IMR-90 (cell line): Measurements from ENCODE around the gene ERGIC1. TPM values are rescaled to one million over a fixed set of nuclear protein-coding genes. Genes with fewer than 3 reads are reported as not detected.

Source experiments
- ATAC-seq: fragments of 200-7000 bp; cut with Tn5 transposase; 2 replicates; pipeline ENCODE4 v1.9.1; 2020; ENCODE audit warnings: low read depth, mild to moderate bottlenecking, moderate library complexity
- BruUV-seq: library from RNA; stranded (reverse); fragments of 400-500 nt; replicated peaks from 2 replicates; lab custom pipeline; 2021; lab: Mats Ljungman, UMichigan
- CTCF ChIA-PET: fragments of 300-600 bp; formaldehyde crosslinking; extraction: SDS; loops from one replicate; lab custom pipeline; 2021; ENCODE audit warnings: antibody characterized with exemption; lab: Yijun Ruan, JAX
- POLR2A ChIA-PET: fragments of 300-600 bp; sonication (Branson Sonifier 250); formaldehyde crosslinking; loops from one replicate; lab custom pipeline; 2022; ENCODE audit warnings: antibody characterized with exemption; ENCODE audit not compliant: unreplicated experiment; lab: Charles Lee
- DNase-seq: peaks from one replicate; pipeline ENCODE4 v3.0.0; 2013
- H2AFZ ChIP-seq: replicated peaks from 2 replicates; pipeline ENCODE3; 2013; ENCODE audit warnings: low read length, mild to moderate bottlenecking; ENCODE audit not compliant: poor library complexity
- H2AK5ac ChIP-seq: 2 replicates; pipeline ENCODE4 v1.6.1; 2013; ENCODE audit warnings: low read depth, low read length, inconsistent platforms
- H2AK9ac ChIP-seq: replicated peaks from 2 replicates; pipeline ENCODE3; 2013; ENCODE audit warnings: mild to moderate bottlenecking, low read depth, low read length, moderate library complexity; ENCODE audit not compliant: poor library complexity
- H2BK120ac ChIP-seq: 2 replicates; pipeline ENCODE4 v1.6.1; 2013; ENCODE audit warnings: low read depth, low read length, inconsistent platforms
- H2BK15ac ChIP-seq: 3 replicates; pipeline ENCODE4 v1.6.1; 2013; ENCODE audit warnings: low read depth, low read length, inconsistent platforms
- H2BK20ac ChIP-seq: 2 replicates; pipeline ENCODE4 v1.6.1; 2013; ENCODE audit warnings: low read depth, mild to moderate bottlenecking, inconsistent platforms, low read length, moderate library complexity
- H2BK5ac ChIP-seq: 2 replicates; pipeline ENCODE4 v1.6.1; 2013; ENCODE audit warnings: mild to moderate bottlenecking, low read depth, low read length, inconsistent platforms; ENCODE audit not compliant: poor library complexity, severe bottlenecking
- H3K14ac ChIP-seq: replicated peaks from 2 replicates; pipeline ENCODE4 v1.6.1; 2013; ENCODE audit warnings: low read depth, low read length, inconsistent platforms
- H3K18ac ChIP-seq: 2 replicates; pipeline ENCODE4 v1.6.1; 2013; ENCODE audit warnings: low read depth, low read length, control low read depth
- H3K23ac ChIP-seq: 2 replicates; pipeline ENCODE4 v1.6.1; 2013; ENCODE audit warnings: low read depth, low read length, inconsistent platforms
- H3K27ac ChIP-seq: 2 replicates; pipeline ENCODE4 v1.5.1; 2013; ENCODE audit warnings: mild to moderate bottlenecking, control low read depth, low read length; ENCODE audit not compliant: insufficient read depth
- H3K27me3 ChIP-seq: 2 replicates; pipeline ENCODE4 v1.6.1; 2013; ENCODE audit warnings: low read length; ENCODE audit not compliant: control insufficient read depth, insufficient read depth
- H3K36me3 ChIP-seq: 2 replicates; pipeline ENCODE4 v1.6.1; 2013; ENCODE audit warnings: low read length, mixed read lengths; ENCODE audit not compliant: control insufficient read depth, insufficient read depth
- H3K4ac ChIP-seq: 2 replicates; pipeline ENCODE4 v1.6.1; 2013; ENCODE audit warnings: low read depth, low read length, inconsistent platforms
- H3K4me1 ChIP-seq: 2 replicates; pipeline ENCODE4 v1.6.1; 2013; ENCODE audit warnings: low read length, mixed read lengths; ENCODE audit not compliant: control insufficient read depth, insufficient read depth
- H3K4me2 ChIP-seq: 2 replicates; pipeline ENCODE4 v1.6.1; 2013; ENCODE audit warnings: low read depth, mild to moderate bottlenecking, control low read depth, low read length, moderate library complexity
- H3K4me3 ChIP-seq: 2 replicates; pipeline ENCODE4 v1.5.1; 2013; ENCODE audit warnings: low read depth, mild to moderate bottlenecking, control low read depth, low read length, moderate library complexity; ENCODE audit not compliant: insufficient read depth
- H3K56ac ChIP-seq: 2 replicates; pipeline ENCODE4 v1.6.1; 2013; ENCODE audit warnings: low read length, inconsistent platforms; ENCODE audit not compliant: insufficient read depth; ENCODE audit errors: extremely low read depth
- H3K79me1 ChIP-seq, 2 experiments: 2 replicates each; pipeline ENCODE4 v1.6.1; 2013; ENCODE audit warnings: low read length in 2 of 2, inconsistent platforms in 1 of 2, low read depth in 1 of 2
- H3K9ac ChIP-seq: 2 replicates; pipeline ENCODE4 v1.6.1; 2013; ENCODE audit warnings: low read depth, low read length, control low read depth
- H3K9me1 ChIP-seq: 2 replicates; pipeline ENCODE4 v1.6.1; 2013; ENCODE audit warnings: low read length, inconsistent platforms; ENCODE audit not compliant: insufficient read depth
- H3K9me3 ChIP-seq: 2 replicates; pipeline ENCODE4 v1.6.1; 2013; ENCODE audit warnings: low read length; ENCODE audit not compliant: control insufficient read depth, insufficient read depth
- H4K20me1 ChIP-seq: 2 replicates; pipeline ENCODE4 v1.6.1; 2013; ENCODE audit warnings: low read length, inconsistent platforms; ENCODE audit not compliant: insufficient read depth
- H4K5ac ChIP-seq: 2 replicates; pipeline ENCODE4 v1.6.1; 2013; ENCODE audit warnings: mild to moderate bottlenecking, low read depth, low read length, control low read depth
- H4K8ac ChIP-seq, 2 experiments: 2 replicates each; pipeline ENCODE4 v1.6.1; 2013; ENCODE audit warnings: low read depth in 2 of 2, low read length in 2 of 2, control low read depth in 1 of 2, inconsistent platforms in 1 of 2
- H4K91ac ChIP-seq: 2 replicates; pipeline ENCODE4 v1.6.1; 2013; ENCODE audit warnings: low read depth, low read length, inconsistent platforms; ENCODE audit not compliant: insufficient read depth
- BHLHE40 ChIP-seq: fragments of 150-350 bp; IDR thresholded peaks from 2 replicates; pipeline ENCODE4 v1.6.1; 2016; ENCODE audit warnings: mild to moderate bottlenecking, low read depth, low read length
- CEBPB ChIP-seq: IDR thresholded peaks from 2 replicates; pipeline ENCODE4 v1.6.1; 2012; ENCODE audit warnings: low read depth, low read length, improper control_type of control experiment
- CHD1 ChIP-seq: IDR thresholded peaks from 2 replicates; pipeline ENCODE4 v1.6.1; 2012; ENCODE audit warnings: low read depth, low read length, improper control_type of control experiment
- FOS ChIP-seq: fragments of 150-350 bp; IDR thresholded peaks from 2 replicates; pipeline ENCODE4 v1.6.1; 2016; ENCODE audit warnings: low read depth, low read length
- MAFK ChIP-seq: IDR thresholded peaks from 2 replicates; pipeline ENCODE4 v1.6.1; 2012; ENCODE audit warnings: low read depth, low read length, improper control_type of control experiment
- MAZ ChIP-seq: IDR thresholded peaks from 2 replicates; pipeline ENCODE4 v1.6.1; 2012; ENCODE audit warnings: low read depth, mild to moderate bottlenecking, low read length, improper control_type of control experiment, moderate library complexity, borderline replicate concordance
- MXI1 ChIP-seq: IDR thresholded peaks from 2 replicates; pipeline ENCODE4 v1.6.1; 2012; ENCODE audit warnings: low read depth, mild to moderate bottlenecking, low read length, moderate library complexity, borderline replicate concordance
- NFE2L2 ChIP-seq: fragments of 150-350 bp; IDR thresholded peaks from 2 replicates; pipeline ENCODE4 v1.6.1; 2016; ENCODE audit warnings: low read depth, mild to moderate bottlenecking, low read length
- POLR2A ChIP-seq: IDR thresholded peaks from 2 replicates; pipeline ENCODE4 v1.6.1; 2012; ENCODE audit warnings: mild to moderate bottlenecking, low read depth, low read length
- RAD21 ChIP-seq: IDR thresholded peaks from 2 replicates; pipeline ENCODE4 v1.6.1; 2012; ENCODE audit warnings: low read length, improper control_type of control experiment
- RCOR1 ChIP-seq: IDR thresholded peaks from 2 replicates; pipeline ENCODE4 v1.6.1; 2012; ENCODE audit warnings: mild to moderate bottlenecking, low read length, improper control_type of control experiment; ENCODE audit not compliant: insufficient replicate concordance
- RFX5 ChIP-seq: IDR thresholded peaks from 2 replicates; pipeline ENCODE4 v1.8.0; 2012; ENCODE audit warnings: low read depth, mild to moderate bottlenecking, low read length, moderate library complexity
- SMC3 ChIP-seq: fragments of 150-350 bp; IDR thresholded peaks from 2 replicates; pipeline ENCODE4 v1.6.1; 2016; ENCODE audit warnings: low read depth, mild to moderate bottlenecking, antibody characterized with exemption, low read length, moderate library complexity
- WGBS, 2 experiments: methylation state at CpG; one replicate each; pipeline versions ENCODE4 v1.1.5 to v1.1.7; 2013; ENCODE audit warnings: missing lambda C conversion rate in 2 of 2; ENCODE audit not compliant: insufficient read length in 1 of 2; ENCODE audit errors: extremely low coverage in 2 of 2; 5-methylcytosine and 5-hydroxymethylcytosine counted together
- dilution Hi-C: fragments of 300-500 bp; cut with HindIII; formaldehyde crosslinking; loops from one replicate; pipeline ENCODE4 v1.14.3; 2018; ENCODE audit warnings: low sequenced_read_pairs; ENCODE audit not compliant: unreplicated experiment
- in situ Hi-C: fragments of 300-500 bp; cut with MboI; formaldehyde crosslinking; loops from 3 replicates; pipeline ENCODE4 v1.14.3; 2019; ENCODE audit warnings: low sequenced_read_pairs, inconsistent platforms, mixed read lengths
- intact Hi-C: fragments of 100-400 bp; cut with micrococcal nuclease; formaldehyde crosslinking; loops from 2 replicates; pipeline ENCODE4 v1.10.0; 2022
- polyA plus RNA-seq, 3 experiments: library from polyadenylated mRNA; depleted of rRNA; stranded (reverse); fragments of >200 nt; gene quantifications; 2 replicates each; pipeline ENCODE4 v1.2.3, GENCODE V29; 2012; ENCODE audit warnings: low replicate concordance in 1 of 3
- total RNA-seq: library from RNA; depleted of rRNA; stranded (reverse); fragments of >200 nt; gene quantifications from 2 replicates; pipeline ENCODE4 v1.2.3, GENCODE V29; 2012
- TF ChIP-seq, protein P1 (sequence below): fragments of 150-350 bp; IDR thresholded peaks from 2 replicates; pipeline ENCODE4 v1.6.1; 2016; ENCODE audit warnings: low read depth, mild to moderate bottlenecking, low read length, moderate library complexity, borderline replicate concordance
- TF ChIP-seq, protein P2 (sequence below): conservative IDR thresholded peaks from 2 replicates; pipeline ENCODE4 v1.5.1; 2012; ENCODE audit warnings: mild to moderate bottlenecking, low read depth, low read length, improper control_type of control experiment
- TF ChIP-seq, protein P3 (sequence below): fragments of 150-350 bp; IDR thresholded peaks from 2 replicates; pipeline ENCODE4 v1.6.1; 2017; ENCODE audit warnings: mild to moderate bottlenecking, antibody characterized with exemption, low read length, low read depth

Gene ERGIC1
- total and polyA plus RNA-seq, 2 of the 4 experiments (the other 2 are of a cell fraction): 134 to 192 TPM

GRCh38 chr5:172944741-172945140, 110.7 kb downstream of the ERGIC1 start:
- H3K56ac ChIP-seq: 0 out of 2 replicates have a peak overlapping the region, but pooled peaks have one; percentile 30
- peak overlapping the region; percentile 87 for H2BK120ac ChIP-seq
- peak overlapping the region; percentile 94 for H4K91ac ChIP-seq
- peak overlapping the region; percentile 73; the same call in 1 of the 2 replicates for H3K23ac ChIP-seq
- H3K4me2 ChIP-seq: no peak overlapping the region
- ChIA-PET CTCF (no interaction called here), POLR2A (no interaction called here)
- H3K9me3 ChIP-seq: no peaks in the 10 kb centered on the region
- H4K20me1 ChIP-seq: no peaks in the 10 kb centered on the region
- H3K27me3 ChIP-seq: no peaks in the 10 kb centered on the region
- in situ Hi-C loops: loop anchor here (10.0 kb wide), 1 partner anchor 470 kb away; no protein-coding TSS in a partner anchor
- H3K14ac ChIP-seq: peak overlapping the region; percentile 70; the same call in 1 of the 2 replicates
- dilution Hi-C loops: no loop called here
- TF ChIP-seq, protein P1, sequence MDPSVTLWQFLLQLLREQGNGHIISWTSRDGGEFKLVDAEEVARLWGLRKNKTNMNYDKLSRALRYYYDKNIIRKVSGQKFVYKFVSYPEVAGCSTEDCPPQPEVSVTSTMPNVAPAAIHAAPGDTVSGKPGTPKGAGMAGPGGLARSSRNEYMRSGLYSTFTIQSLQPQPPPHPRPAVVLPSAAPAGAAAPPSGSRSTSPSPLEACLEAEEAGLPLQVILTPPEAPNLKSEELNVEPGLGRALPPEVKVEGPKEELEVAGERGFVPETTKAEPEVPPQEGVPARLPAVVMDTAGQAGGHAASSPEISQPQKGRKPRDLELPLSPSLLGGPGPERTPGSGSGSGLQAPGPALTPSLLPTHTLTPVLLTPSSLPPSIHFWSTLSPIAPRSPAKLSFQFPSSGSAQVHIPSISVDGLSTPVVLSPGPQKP: no peak
- TF ChIP-seq, protein P2, sequence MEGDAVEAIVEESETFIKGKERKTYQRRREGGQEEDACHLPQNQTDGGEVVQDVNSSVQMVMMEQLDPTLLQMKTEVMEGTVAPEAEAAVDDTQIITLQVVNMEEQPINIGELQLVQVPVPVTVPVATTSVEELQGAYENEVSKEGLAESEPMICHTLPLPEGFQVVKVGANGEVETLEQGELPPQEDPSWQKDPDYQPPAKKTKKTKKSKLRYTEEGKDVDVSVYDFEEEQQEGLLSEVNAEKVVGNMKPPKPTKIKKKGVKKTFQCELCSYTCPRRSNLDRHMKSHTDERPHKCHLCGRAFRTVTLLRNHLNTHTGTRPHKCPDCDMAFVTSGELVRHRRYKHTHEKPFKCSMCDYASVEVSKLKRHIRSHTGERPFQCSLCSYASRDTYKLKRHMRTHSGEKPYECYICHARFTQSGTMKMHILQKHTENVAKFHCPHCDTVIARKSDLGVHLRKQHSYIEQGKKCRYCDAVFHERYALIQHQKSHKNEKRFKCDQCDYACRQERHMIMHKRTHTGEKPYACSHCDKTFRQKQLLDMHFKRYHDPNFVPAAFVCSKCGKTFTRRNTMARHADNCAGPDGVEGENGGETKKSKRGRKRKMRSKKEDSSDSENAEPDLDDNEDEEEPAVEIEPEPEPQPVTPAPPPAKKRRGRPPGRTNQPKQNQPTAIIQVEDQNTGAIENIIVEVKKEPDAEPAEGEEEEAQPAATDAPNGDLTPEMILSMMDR: no peak
- TF ChIP-seq RAD21 (no peak), MAFK (no peak), RFX5 (no peak), MAZ (no peak), SMC3 (no peak), BHLHE40 (no peak), RCOR1 (no peak), MXI1 (no peak), POLR2A (no peak), CEBPB (no peak), CHD1 (no peak), NFE2L2 (no peak), FOS (no peak)
- TF ChIP-seq, protein P3, sequence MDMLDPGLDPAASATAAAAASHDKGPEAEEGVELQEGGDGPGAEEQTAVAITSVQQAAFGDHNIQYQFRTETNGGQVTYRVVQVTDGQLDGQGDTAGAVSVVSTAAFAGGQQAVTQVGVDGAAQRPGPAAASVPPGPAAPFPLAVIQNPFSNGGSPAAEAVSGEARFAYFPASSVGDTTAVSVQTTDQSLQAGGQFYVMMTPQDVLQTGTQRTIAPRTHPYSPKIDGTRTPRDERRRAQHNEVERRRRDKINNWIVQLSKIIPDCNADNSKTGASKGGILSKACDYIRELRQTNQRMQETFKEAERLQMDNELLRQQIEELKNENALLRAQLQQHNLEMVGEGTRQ: no peak
- H3K9me1 ChIP-seq: peaks cover 34% of the 10 kb centered on the region
- no peak overlapping the region for H4K5ac ChIP-seq
- H3K36me3 ChIP-seq: peaks cover 25% of the 10 kb centered on the region
- H3K79me1 ChIP-seq: peaks cover 18 to 74% of the 10 kb centered on the region in 2 experiments; a peak in 3 of 4 replicates
- H2BK15ac ChIP-seq: peak overlapping the region; percentile 18; the same call in 1 of the 3 replicates
- peak overlapping the region; percentile 84 for H2BK20ac ChIP-seq
- H3K27ac ChIP-seq: peak overlapping the region; percentile 43; the same call in 1 of the 2 replicates
- peak overlapping the region; percentile 93 for H2AK5ac ChIP-seq
- 91% methylated on average over 4 of the region's 6 CpGs; no CpG with 5 or more reads in 1 of the 2 experiments for WGBS, 2 experiments
- H2AK9ac ChIP-seq: no peak overlapping the region
- BruUV-seq: no TSS peak
- peak overlapping the region; percentile 67 to 95; a peak in 3 of 4 replicates for H4K8ac ChIP-seq
- peaks cover 23% of the 10 kb centered on the region for H3K4me1 ChIP-seq
- peak overlapping the region; percentile 90 for H3K4ac ChIP-seq
- ATAC-seq (no peak), DNase-seq (peak; percentile 26)
- no peak overlapping the region for H2AFZ ChIP-seq
- no peak overlapping the region for H3K4me3 ChIP-seq
- no peak overlapping the region for H3K18ac ChIP-seq
- intact Hi-C loops: loop anchor here (5.0 to 10.0 kb wide), 2 partner anchors 417 to 470 kb away; no protein-coding TSS in a partner anchor
- H3K9ac ChIP-seq: no peak overlapping the region
- H2BK5ac ChIP-seq: peak overlapping the region; percentile 48
